ENCODE data around the gene NECAB3.

Gene NECAB3

DNA sequence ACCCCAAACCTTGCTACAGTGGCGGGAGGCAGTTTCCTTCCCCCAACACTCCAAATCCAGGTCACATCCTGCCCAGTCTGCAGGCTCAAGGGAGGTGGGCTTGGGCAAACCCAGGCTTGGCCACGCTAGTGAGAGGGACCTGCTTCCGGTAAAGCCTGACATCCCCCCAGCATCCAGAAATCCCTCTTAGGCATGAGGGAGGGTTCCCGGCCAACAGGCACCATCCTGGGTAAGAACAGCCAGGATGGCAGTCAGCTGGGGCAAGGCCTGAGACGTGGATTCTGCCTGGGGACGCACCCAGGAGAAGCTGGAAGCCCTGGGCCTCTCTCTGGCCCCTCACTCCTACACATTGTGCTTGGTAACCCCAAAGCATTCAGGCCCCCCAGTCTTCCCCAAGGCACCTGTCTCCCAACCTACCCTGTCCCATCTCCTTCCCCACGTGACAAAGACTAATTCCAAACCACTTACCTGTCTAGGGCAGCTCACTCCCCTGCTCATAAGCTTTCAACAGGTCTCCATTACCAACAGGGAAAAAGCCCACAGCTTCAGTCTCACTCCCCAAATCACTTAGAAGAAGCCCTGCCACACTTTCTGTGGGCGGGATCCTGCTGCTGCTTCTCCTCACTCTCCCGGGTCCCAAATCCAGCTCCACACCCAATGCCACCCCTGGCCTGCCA, 10.0 kb downstream of the NECAB3 start:
- no peak for DNase-seq (ENCODE audit: low read depth in 2 of 2)

DNA sequence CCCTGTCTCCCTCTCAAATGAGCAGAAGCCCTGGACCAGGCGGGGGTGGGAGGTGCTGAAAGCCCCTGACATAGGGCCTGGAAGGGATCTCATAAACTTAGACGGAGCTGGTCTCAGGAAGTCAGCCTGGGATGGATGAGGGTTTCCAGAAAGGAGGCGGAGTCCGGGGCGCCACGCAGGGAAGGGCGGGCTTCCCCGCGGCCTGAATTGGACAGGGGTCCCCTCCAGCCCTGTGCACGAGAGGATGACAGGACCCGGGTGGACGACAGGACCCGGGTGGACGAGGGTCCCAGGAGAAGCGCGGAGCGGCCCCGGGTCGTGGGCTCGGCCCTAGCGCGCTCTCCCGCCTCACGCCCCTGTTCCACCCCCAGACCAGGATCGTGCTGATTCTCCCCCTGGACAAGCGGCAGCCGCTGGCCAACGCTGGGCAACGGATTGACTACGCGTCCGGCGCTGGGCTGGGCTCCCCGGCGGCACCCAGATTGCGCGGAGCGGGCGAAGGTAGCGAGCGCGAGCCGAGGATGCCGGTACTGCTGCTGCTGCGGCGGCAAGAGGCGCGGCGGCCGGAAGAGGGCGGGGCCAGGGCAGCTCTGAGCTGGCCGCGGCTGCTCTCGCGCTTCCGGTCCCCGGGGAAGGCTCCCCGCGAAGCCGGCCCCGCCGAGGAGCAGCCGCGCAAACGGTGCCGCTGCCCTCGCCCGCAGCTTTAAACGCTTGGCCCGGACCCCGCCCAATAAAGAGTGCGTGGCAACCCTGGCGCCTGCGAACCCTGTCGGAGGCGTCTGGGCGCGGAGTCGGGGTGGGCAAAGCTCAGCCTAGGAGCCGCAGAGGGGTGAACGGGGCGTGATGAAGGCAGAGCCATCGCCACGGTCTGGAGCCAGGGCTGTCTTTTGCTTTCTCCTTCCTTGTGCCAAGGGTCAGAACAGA, 10.8 kb downstream of the NECAB3 start:
- DNase-seq (ENCODE audit: low read depth in 2 of 2): peak; percentile 63 to 67

DNA sequence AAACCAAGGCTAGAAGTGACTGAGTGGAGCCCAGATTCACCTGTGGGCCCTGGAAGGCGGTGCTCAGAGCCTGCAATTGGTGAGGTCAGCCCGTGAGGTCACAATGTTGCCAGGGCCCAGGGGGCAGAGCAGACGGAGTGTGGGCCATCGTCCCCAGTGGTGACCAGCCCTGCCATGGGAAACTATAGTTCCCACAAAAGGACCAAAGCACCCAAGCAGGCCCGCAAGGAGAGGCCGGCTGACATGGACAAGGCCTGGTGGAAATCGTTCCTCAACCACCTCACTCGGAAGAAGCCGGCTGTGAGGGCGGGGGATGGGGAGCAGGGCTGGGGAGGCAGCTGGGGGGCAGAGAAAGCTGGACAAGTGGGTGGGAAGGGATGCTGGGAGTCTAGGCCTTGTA, 12.1 kb downstream of the NECAB3 start, which contains the start of gene C20orf144:
Gene C20orf144, plus strand, starts transcription at position 156 of the 400 bp plus-strand sequence. Its CDS starts 19 bp downstream, at position 175.
- DNase-seq (ENCODE audit: low read depth in 2 of 2): no peak

DNA sequence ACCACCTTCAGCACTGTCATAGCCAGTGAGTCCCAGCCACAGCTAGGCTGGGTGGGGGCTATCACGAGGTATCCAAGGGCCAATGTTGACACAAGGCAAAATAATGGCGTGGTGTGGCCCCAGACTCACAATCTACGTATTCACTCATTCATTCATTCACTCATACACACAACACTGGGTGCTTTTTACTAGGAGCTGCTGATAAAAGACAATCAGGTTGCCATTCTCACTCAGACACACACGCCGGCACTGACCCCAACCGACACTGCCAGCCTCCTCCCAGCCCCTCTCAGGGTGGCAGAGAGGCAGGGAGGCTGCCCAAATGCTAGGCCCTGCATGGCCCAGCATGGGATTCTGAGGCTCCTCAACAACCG, 13.6 kb downstream of the NECAB3 start:
- DNase-seq (ENCODE audit: low read depth in 2 of 2): no peak

DNA sequence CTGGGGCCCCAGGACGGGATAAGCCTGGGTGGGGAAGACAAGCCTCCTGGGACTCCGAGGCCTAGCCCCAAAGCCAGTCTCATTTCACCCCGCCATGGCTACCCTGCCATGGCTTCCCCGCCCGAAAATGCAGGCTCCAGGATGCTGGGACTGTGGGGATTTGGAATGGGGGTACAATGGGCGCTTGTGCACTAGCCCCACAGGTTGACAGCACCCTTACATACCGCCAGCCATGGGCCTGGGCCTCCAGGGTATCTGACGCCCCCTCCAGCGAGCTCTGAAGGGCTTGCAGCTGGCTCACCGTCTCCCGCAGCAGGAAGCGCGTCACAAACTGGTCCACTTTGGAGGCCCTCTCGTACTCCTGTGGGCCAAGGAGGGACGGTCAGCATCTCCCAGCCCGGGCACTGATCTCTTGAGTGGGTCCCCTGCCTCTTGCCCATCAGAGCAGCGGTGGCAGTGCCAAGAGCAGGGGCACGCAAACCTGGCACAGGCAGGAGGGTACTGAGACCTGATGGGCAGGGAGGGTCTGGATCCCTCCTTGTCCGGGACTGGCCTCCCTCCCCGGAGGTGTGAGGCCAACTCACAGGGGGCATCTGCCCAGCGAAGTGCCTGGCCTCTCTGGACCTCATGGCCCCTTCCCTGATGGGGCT, 14.1 kb downstream of the NECAB3 start:
- DNase-seq (ENCODE audit: low read depth in 2 of 2): no peak

DNA sequence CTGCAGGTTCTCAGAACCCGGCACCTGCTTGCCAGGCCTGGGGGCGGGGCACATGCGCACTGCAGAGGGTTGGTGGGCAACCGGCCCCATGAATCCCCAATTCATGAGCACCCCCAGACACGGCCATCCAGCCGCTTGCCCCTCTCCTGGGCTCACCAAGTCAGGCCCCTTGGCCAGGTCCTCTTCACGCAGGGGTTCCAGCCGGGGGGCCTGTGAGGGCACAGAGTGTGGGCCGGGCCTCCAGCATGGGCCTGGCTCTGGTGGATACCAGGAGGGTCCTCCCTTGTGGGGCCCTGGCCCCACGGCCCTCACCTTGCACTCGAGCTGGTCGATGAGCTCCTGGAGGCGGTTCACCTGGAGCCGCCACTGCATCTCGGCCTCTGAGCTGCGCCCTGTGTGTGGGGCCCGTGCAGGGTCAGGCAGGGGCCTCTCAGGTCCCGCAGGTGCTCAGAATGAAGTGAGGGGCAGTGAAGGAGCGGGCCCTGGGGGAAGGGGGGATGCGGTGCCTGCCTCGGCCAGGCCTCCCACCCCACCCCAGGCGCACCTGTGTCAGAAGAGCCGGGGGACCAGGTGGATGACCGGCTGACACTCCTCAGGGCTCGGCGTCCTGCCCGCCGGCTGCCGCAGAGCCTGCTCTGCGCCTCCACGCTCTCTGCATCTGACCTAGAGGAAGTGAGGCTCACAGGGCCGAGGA, 14.7 kb downstream of the NECAB3 start:
- no peak for DNase-seq (ENCODE audit: low read depth in 2 of 2)

DNA sequence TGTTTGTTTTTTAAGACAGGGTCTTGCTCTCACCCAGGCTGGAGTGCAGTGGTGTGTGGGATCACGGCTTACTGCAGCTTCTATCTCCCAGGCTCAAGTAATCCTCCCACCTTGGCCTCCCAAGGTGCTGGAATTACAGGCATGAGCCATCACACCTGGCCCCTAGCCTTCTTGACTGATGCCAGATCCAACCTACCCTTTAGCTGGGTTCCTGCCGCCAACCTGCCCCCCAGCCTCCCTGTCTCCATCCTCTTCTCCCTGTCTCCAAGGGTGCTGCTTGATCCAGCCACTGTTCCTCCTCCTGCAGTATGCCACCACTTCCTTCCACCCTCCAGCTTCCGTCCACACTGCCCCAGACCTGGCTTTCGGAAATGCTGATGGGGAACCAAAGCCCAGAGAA, 15.3 kb downstream of the NECAB3 start:
- DNase-seq (ENCODE audit: low read depth in 2 of 2): no peak

DNA sequence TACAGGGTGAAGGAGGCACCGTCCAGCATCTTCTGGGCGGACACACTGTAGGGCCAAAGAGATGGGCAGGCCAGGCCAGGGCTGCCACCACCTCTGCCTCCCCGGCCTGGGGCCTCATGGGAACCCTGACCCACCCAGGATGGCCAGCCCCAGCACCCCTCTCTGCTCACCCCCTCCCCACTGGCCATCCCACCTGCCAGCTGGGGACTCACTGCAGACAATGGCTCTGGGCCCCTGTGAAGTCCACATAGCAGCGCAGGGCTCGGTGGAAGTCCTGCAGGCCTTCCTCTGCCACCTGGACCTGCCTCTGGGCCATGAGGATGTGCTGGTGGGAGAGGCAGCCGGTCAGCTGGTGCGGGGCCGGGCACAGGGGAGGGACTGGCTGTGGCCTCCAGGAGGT, 15.7 kb downstream of the NECAB3 start:
- no peak for DNase-seq (ENCODE audit: low read depth in 2 of 2)

DNA sequence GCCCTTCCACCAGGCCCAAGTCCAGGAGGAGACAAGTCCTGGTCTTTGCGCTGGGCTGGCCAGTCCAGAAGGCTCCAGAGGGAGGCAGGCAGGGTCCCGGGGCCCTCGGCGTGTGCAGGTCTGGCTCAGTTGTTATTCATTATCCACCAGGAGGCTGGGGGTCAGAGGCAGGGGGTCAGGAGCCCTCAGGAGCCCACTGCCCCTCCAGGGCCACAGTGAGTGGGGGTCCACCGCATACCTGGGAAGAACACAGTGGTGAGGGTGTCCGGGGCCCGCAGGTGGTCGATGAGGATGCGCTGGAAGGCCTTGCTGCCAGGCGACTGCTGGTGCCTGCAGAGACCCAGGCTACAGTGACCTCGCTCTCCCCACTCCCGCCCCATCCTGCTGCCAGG, 16.5 kb downstream of the NECAB3 start:
- DNase-seq (ENCODE audit: low read depth in 2 of 2): no peak

DNA sequence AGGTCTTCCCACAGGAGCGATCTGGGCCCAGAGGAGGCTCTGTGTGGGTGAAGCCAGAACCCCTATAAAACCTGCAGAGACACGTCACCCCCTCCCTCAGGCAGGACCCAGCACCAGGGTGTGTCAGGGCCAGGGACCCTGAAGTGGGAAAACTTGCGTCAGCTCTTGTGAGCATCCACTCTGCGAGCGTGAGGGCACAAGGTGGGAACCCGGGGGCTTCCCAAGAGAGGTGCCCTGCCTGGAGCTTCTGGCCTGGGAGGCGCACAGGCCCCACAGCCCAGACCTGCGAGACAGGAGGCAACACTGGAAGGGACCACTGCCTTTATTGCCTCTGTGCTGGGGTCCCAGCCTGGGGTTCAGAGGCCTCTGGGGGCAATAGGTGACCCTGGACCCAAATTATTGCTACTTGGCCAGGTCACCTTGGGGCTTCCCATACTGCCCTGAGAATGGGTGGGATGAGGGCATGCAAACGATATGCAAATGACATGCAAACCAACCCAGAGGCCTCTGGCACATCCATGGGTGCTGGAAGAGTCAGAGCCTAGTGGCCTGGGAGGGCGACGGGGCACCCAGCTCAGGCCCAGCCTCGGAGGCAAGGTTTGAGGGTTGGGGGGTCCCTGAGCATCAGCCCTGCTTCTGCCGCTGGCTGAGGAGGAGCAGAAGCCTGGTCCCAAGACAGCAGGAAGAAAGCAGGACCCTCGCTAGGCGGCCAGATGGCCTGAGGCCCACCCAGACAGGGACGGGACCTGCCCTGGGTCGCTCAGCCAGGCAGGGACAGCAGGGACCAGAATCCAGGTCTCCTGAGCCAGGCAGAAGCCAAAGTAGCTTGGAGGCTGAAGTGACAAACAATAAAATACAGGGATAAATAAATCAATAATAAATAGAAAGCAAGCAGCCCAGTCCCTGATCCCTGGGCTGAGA, 17.2 kb downstream of the NECAB3 start:
- DNase-seq (ENCODE audit: low read depth in 2 of 2): no peak

DNA sequence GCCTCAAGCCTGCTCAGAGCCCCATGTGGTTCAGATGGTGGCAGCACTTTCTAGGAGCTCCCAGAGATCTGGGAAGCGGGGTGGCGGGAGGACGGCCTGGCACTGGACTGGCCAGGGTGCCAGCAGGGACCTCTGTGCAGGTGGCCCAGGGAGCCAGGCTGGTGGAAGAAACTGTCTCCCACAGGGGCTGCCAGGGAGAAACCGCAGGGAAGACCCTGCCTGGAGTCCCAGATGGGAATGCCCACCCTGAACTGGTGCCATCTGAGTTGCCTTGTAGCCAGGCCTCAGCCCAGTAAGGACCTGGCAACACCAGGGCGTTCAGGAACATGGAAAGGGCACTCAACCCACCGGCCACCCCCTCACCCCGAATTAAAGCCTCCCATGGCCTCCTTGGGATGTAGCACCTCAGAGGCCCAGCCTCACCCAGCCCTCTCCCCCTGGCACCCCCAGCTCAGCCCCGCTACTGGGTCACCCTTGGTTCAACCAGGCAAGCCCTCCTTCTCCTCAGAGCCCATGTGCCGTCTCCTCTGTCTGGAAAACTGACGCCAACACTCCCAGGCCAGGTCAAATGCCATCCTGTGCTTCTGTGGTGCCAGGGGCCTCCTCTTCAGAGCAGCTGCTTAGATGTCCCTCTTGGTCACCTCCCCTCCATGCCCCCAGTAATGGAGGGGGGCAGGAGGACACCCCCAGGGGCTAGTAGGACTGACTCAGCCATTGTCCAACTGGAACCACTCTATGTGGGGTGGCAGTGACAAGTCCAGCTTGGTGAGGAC, 18.0 kb downstream of the NECAB3 start:
- DNase-seq (ENCODE audit: low read depth in 2 of 2): no peak

DNA sequence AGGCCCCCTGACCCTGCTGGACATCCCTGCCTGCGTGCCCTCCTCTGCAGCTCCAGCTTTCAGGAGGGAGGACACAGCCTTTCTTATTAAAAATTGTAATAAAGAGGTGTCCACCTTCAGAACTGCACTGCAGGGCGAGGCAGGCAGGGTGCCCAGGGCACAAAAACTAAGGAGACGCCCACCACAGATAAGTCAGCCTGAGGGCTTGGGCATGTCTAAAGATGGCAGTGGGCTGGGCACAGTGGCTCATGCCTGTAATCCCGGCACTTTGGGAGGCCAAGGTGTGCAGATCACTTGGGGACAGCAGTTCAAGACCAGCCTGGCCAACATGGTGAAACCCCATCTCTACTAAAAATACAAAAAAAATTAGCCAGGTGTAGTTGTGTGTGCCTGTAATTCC, 19.1 kb downstream of the NECAB3 start:
- no peak for DNase-seq (ENCODE audit: low read depth in 2 of 2)

DNA sequence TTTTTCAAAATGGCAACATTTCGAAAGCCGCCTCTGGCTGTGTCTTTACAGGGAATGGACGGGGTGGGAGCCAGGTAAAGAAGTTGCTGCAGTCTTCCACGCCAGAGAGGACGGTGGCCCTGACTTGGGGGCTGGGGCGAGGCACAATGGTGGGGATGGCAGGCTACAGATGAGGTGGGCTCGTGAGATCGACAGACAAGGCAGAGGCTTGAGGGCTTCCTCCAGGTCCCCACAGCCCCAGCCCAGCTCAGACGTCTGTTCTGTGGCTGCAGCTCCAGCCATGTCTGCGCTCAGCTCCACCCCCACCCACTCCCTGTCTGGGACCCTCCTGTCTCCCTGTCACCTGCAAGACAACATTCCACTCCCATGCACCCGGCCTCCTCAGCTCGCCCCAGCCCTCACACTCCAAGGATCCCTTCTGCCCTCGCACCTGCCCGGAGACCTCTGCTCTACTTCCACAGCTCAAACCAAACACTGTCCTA, 19.5 kb downstream of the NECAB3 start:
- DNase-seq (ENCODE audit: low read depth in 2 of 2): no peak

DNA sequence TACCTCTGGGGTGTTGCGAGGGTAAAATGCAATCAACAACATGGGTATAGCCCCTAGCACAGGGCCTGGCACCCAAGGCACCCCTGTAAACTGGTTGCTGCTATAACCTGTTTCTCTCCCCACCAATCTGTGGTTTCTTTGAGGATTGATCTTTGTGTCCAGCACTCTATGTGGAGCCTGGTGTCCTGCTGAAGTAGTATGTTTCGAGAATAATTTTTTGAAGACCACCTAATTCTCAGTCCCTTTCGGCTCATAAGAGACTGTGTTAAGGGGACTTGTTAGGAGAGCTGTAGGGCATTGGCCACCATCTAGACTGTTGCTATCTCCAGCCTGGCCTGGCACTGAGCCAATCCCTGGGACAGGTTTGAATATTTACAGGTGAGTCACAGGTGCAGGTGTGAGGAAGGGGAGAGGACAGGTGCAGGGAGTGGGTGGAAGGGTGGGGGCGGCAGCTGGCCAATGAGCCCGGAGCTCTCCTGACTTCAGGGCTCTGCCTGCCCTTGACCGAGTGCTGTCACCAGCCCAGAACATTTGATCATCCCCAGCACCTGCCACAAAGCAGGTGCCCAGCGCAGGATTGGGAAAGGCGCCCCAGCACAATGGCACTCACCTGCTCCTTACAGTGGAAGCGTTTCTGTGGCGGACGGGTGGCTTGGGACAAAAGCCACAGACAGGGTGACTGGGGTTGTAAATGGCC, 20.2 kb downstream of the NECAB3 start:
- DNase-seq (ENCODE audit: low read depth in 2 of 2): no peak

DNA sequence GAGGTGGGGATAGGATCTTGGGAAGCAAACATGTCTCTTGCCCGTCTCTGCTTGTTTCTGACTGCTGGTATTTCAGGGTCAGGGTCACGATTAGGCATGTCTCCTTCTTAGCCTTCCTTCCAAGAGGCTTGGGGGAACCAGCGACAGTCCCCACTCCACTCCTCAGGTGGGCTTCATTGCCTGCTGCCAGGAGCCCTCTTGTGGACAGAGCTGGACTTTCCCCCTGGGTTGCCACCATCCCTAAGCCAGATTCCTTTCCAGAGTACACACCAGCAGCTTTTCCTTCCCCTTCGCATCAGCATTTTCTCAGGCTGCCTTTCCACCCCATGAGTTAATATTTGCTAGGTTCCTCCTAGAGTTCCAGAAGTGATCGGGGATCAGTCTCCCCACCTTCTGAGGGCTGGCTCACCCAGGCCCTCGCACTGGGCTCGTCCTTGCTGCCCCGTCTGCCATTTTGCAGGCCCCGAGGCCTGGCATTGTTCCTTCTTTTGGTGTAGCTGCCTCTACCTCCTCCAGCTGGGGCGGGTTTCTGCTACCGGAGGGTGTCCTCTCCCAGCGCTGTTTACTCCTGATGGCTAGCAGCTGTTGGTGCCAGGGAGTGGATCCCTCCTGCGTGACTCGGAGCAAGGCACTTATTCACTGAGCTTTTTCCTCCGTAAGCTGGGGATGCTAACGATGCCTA, 20.9 kb downstream of the NECAB3 start:
- no peak for DNase-seq (ENCODE audit: low read depth in 2 of 2)

DNA sequence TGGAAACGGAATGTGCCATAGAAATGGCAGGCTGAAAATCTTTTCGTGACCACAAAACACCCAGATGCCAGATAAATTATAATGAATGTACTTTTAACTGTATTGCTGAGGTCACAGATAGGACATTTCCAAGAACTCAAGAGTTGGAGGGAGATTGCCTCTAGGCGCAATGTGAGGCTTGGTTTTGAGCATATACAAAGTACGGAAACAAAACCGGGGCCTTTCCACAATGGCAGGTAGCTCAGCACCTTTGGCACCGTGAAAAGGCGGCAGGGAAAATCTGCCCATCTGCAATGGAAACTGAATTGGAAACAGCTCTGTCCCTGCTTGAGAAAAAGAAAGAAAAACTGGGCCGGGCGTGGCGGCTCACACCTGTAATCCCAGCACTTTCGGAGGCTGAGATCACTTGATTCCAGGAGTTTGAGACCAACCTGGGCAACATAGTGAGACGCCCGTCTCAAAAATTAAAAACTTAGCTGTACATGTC, 22.6 kb downstream of the NECAB3 start:
- DNase-seq (ENCODE audit: low read depth in 2 of 2): no peak

DNA sequence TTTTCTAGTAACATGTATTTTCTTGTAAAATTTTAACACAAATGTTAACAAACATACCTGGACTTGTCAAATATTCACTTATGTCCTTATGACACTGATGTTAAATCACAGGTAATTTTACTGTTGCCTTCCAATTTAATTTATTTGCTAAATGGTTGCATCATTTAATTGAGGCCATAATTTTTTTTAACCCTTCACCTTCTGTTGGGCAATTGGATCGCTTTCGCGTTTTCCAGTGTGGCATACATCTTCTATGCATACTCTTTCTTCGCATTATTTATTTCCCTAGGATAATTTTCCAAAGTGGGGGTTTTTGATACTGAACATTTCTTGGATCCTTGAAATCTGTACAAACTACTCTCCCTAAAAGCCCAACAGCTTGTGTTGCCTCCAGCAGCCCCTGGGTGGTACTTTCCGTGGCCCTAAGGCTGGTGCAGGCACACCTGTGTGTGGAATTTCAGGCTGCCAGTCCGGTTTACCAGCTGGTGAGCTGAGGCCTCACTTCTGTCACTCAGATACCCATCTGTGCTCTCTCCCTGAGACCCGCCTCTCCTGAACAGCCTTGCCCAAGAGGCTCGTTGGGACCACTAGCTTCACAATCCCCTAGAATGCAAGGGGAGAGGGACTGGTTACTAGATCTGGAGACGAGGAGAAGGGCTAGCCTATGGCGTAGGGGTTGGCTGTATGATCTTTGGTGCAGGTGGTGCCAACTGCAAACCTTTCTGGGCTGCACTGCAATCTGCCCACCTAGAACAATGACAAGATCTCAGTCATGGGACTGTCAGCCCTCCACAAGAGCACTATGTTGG, 23.3 kb downstream of the NECAB3 start:
- DNase-seq (ENCODE audit: low read depth in 2 of 2): no peak
